T47D (cell line): Measurements from ENCODE around the gene PNMT.
A peak's percentile ranks its signal among the peaks of the same experiment; 100 is the strongest.

Experiments used
- DNase-seq, 2 experiments: peaks; one replicate each; pipeline versions ENCODE4 v3.0.0 to v3.0.0-alpha.2; 2011 to 2012; ENCODE audit warnings: low read depth in 1 of 2, low spot score in 1 of 2
- JUND ChIP-seq: IDR thresholded peaks from 2 replicates; pipeline ENCODE4 v1.6.1; 2012; ENCODE audit warnings: low read depth
- in situ Hi-C: cut with HindIII; loops from 2 replicates; pipeline ENCODE4 v1.10.0; 2016; ENCODE audit warnings: low sequenced_read_pairs, low pct_unique_long_range_greater_than_20kb

PNMT gene

GRCh38 chr17:39627712-39628516, 40.3 kb upstream of the PNMT start:
- no peak for DNase-seq
- no peak for TF ChIP-seq JUND
- in situ Hi-C loops, result no loop called here

- in situ Hi-C loops, result no loop called here
- TF ChIP-seq JUND, result no peak
- DNase-seq, result peak in 1 of 2 experiments; percentile 49
Measured at GRCh38 chr17:39628655-39629493, 39.4 kb upstream of the PNMT start.

- TF ChIP-seq JUND, result no peak
- DNase-seq, result no peak
- in situ Hi-C loops, result no loop called here
Measured at GRCh38 chr17:39629494-39629880, 38.8 kb upstream of the PNMT start.

GRCh38 chr17:39629898-39630297, 38.4 kb upstream of the PNMT start:
- TF ChIP-seq JUND, result no peak
- DNase-seq, result no peak
- in situ Hi-C loops, result no loop called here

GRCh38 chr17:39631403-39631802, 36.9 kb upstream of the PNMT start:
- peak in 1 of 2 experiments; percentile 77 for DNase-seq
- no peak for TF ChIP-seq JUND
- in situ Hi-C loops, result no loop called here

- DNase-seq, result no peak
- in situ Hi-C loops, result no loop called here
- TF ChIP-seq JUND, result no peak
Measured at GRCh38 chr17:39632153-39632941, 35.9 kb upstream of the PNMT start.

GRCh38 chr17:39633570-39634183, 34.6 kb upstream of the PNMT start:
- in situ Hi-C loops, result no loop called here
- DNase-seq, result no peak
- no peak for TF ChIP-seq JUND

- TF ChIP-seq JUND, result no peak
- DNase-seq, result peak; percentile 47 to 63
- in situ Hi-C loops, result no loop called here
Measured at GRCh38 chr17:39634384-39634871, 33.8 kb upstream of the PNMT start.

- TF ChIP-seq JUND, result no peak
- DNase-seq, result no peak
- in situ Hi-C loops, result no loop called here
Measured at GRCh38 chr17:39635614-39636176, 32.6 kb upstream of the PNMT start.

- no peak for TF ChIP-seq JUND
- in situ Hi-C loops, result no loop called here
- DNase-seq, result no peak
Measured at GRCh38 chr17:39636587-39636926, 31.7 kb upstream of the PNMT start.

GRCh38 chr17:39636927-39637736, 31.1 kb upstream of the PNMT start, which contains the start of gene STARD3:
TSS of gene STARD3 (plus strand) at chr17:39637144. CDS start at chr17:39653532, 16,388 bp downstream.
- DNase-seq, result peak; percentile 91 to 95
- in situ Hi-C loops, result no loop called here
- TF ChIP-seq JUND, result no peak
